Mucosa of descending colon (tissue), 3 donors: Measurements from ENCODE around the gene ELOB. TPM values are rescaled to one million over a fixed set of nuclear protein-coding genes. Genes with fewer than 3 reads are reported as not detected.
A peak's percentile ranks its signal among the peaks of the same experiment; 100 is the strongest.

Experiments used
- ATAC-seq: fragments of 200-7000 bp; cut with Tn5 transposase; one replicate; pipeline ENCODE4 v1.9.1; 2020; ENCODE audit warnings: mild to moderate bottlenecking, moderate library complexity
- DNase-seq, 3 donors: peaks; one replicate each; pipeline ENCODE4 v3.0.0-alpha.2; 2020
- H3K36me3 ChIP-seq: fragments of 200-600 bp; one replicate; pipeline ENCODE4 v1.8.0; 2021; ENCODE audit warnings: low read depth, mild to moderate bottlenecking
- H3K4me1 ChIP-seq: fragments of 200-600 bp; one replicate; pipeline ENCODE4 v1.8.0; 2021; ENCODE audit warnings: low read depth, mild to moderate bottlenecking
- H3K4me3 ChIP-seq: fragments of 200-600 bp; one replicate; pipeline ENCODE4 v1.8.0; 2021; ENCODE audit warnings: mild to moderate bottlenecking
- H3K9me3 ChIP-seq: fragments of 200-600 bp; one replicate; pipeline ENCODE4 v1.8.0; 2021; ENCODE audit warnings: mild to moderate bottlenecking
- CTCF ChIP-seq: fragments of 200-600 bp; IDR thresholded peaks from one replicate; pipeline ENCODE4 v1.8.0; 2022; ENCODE audit warnings: antibody characterized with exemption, mild to moderate bottlenecking
- intact Hi-C, 2 donors: fragments of 100-400 bp; cut with DNase I in 1 of 2; cut with micrococcal nuclease in 1 of 2; formaldehyde crosslinking; loops; one replicate each; pipeline versions ENCODE4 v1.11.0 to v1.11.1; 2022; cut with DNase I, micrococcal nuclease
- total RNA-seq, 3 donors: library from RNA; stranded (reverse); fragmentation: NEBNext Ultra II Directional in 2 of 3; extraction: Animal tissue kit (Norgen Biotek cat#: 25700) in 2 of 3; gene quantifications; one replicate each; pipeline versions ENCODE4 v1.2.1 to v1.2.4, GENCODE V29; 2021 to 2023
- donor health status: DM: no; HTN: no; CAD: no; lungs with moderate emphysema.
- donor health status: DM: no; HTN: no; CAD: no.
- donor health status: DM: no; HTN: yes; CAD: no.

Gene ELOB
- total RNA-seq, 3 donors from 2014 or later, result 231 to 296 (median 285) TPM

GRCh38 chr16:2762711-2763110 lies 14.4 kb downstream of the ELOB start:
- intact Hi-C loops, result no loop called here
- TF ChIP-seq CTCF, result no peak
- no peak for ATAC-seq

GRCh38 chr16:2761886-2762583 lies 15.0 kb downstream of the ELOB start:
- H3K4me1 ChIP-seq, result peaks cover 5% of the 10 kb centered on the region
- intact Hi-C loops, result no loop called here
- ATAC-seq (no peak), DNase-seq (peak in 1 of 3 donors; percentile 21)
- TF ChIP-seq CTCF, result no peak
- no peak overlapping the region for H3K4me3 ChIP-seq
- H3K9me3 ChIP-seq, result no peaks in the 10 kb centered on the region
- H3K36me3 ChIP-seq, result peaks cover 45% of the 10 kb centered on the region

More at GRCh38 chr16:2762711-2763110, 14.4 kb downstream of the ELOB start:
- DNase-seq, result peak in 1 of 3 donors; percentile 4
- Histone ChIP-seq H3K9me3 (no peaks in the 10 kb centered on the region), H3K4me1 (peaks cover 5% of the 10 kb centered on the region), H3K4me3 (no peak overlapping the region), H3K36me3 (peaks cover 43% of the 10 kb centered on the region)

- intact Hi-C loops, result no loop called here
- peaks cover 7% of the 10 kb centered on the region for H3K4me1 ChIP-seq
- TF ChIP-seq CTCF, result no peak
- ATAC-seq (no peak), DNase-seq (no peak)
- peaks cover 44% of the 10 kb centered on the region for H3K36me3 ChIP-seq
- H3K4me3 ChIP-seq, result no peak overlapping the region
- no peaks in the 10 kb centered on the region for H3K9me3 ChIP-seq
Observed at GRCh38 chr16:2761472-2761871, 15.6 kb downstream of the ELOB start.

- H3K36me3 ChIP-seq, result peaks cover 26% of the 10 kb centered on the region
- intact Hi-C loops, result no loop called here
- peak in 1 of 3 donors; percentile 16 for DNase-seq
- no peak for TF ChIP-seq CTCF
- no peak for ATAC-seq
- no peak overlapping the region for H3K4me3 ChIP-seq
- no peaks in the 10 kb centered on the region for H3K9me3 ChIP-seq
- peaks cover 32% of the 10 kb centered on the region for H3K4me1 ChIP-seq
Observed at GRCh38 chr16:2757344-2757743, 19.7 kb downstream of the ELOB start.

- no peak for ATAC-seq
- H3K36me3 ChIP-seq, result peaks cover 19% of the 10 kb centered on the region
- H3K4me1 ChIP-seq, result peaks cover 32% of the 10 kb centered on the region
- TF ChIP-seq CTCF, result no peak
- peak in 1 of 3 donors; percentile 52 for DNase-seq
- no peak overlapping the region for H3K4me3 ChIP-seq
- no peaks in the 10 kb centered on the region for H3K9me3 ChIP-seq
- intact Hi-C loops, result no loop called here
Observed at GRCh38 chr16:2756288-2757015, 20.6 kb downstream of the ELOB start.
